A673 (cell line): Measurements from ENCODE around the gene SLC6A20. TPM values are rescaled to one million over a fixed set of nuclear protein-coding genes. Genes with fewer than 3 reads are reported as not detected.
A peak's percentile ranks its signal among the peaks of the same experiment; 100 is the strongest.

Source experiments
- BruUV-seq: library from RNA; stranded (reverse); fragments of 400-500 nt; replicated peaks from 2 replicates; lab custom pipeline; 2021; lab: Mats Ljungman, UMichigan
- CTCF ChIA-PET: fragments of 300-600 bp; sonication (Branson Sonifier 250); formaldehyde crosslinking; loops from one replicate; lab custom pipeline; 2022; ENCODE audit warnings: antibody characterized with exemption; lab: Charles Lee
- POLR2A ChIA-PET: fragments of 300-600 bp; sonication (Branson Sonifier 250); formaldehyde crosslinking; loops from one replicate; lab custom pipeline; 2022; ENCODE audit warnings: antibody characterized with exemption; ENCODE audit not compliant: low non-redundant PET; lab: Charles Lee
- DNase-seq: peaks from one replicate; pipeline ENCODE4 v3.0.0-alpha.2; 2015; ENCODE audit warnings: low spot score
- H3K27ac ChIP-seq: fragments of 200-600 bp; sonication (generic); 2 replicates; pipeline ENCODE4 v1.5.1; 2016; ENCODE audit warnings: mixed run types, low read depth, mild to moderate bottlenecking, mixed read lengths, antibody characterized with exemption, low read length; ENCODE audit not compliant: poor library complexity, severe bottlenecking
- H3K27me3 ChIP-seq: fragments of 200-600 bp; sonication (generic); replicated peaks from 2 replicates; pipeline ENCODE4 v1.6.1; 2017; ENCODE audit warnings: mixed run types, low read depth, mild to moderate bottlenecking, mixed read lengths, antibody characterized with exemption, low read length; ENCODE audit not compliant: insufficient read depth, poor library complexity
- H3K36me3 ChIP-seq: fragments of 200-600 bp; sonication (generic); 2 replicates; pipeline ENCODE4 v1.6.1; 2016; ENCODE audit warnings: mixed run types, mild to moderate bottlenecking, mixed read lengths, antibody characterized with exemption, low read length; ENCODE audit not compliant: insufficient read depth, poor library complexity, severe bottlenecking
- H3K4me1 ChIP-seq: fragments of 200-600 bp; sonication (generic); 2 replicates; pipeline ENCODE4 v1.6.1; 2017; ENCODE audit warnings: mixed run types, mild to moderate bottlenecking, mixed read lengths, antibody characterized with exemption, low read length; ENCODE audit not compliant: insufficient read depth, poor library complexity, severe bottlenecking
- H3K4me3 ChIP-seq: fragments of 200-600 bp; sonication (generic); 2 replicates; pipeline ENCODE4 v1.5.1; 2016; ENCODE audit warnings: low read depth, mixed run types, mild to moderate bottlenecking, mixed read lengths, low read length; ENCODE audit not compliant: poor library complexity, severe bottlenecking
- H3K9me3 ChIP-seq: fragments of 200-600 bp; sonication (generic); 2 replicates; pipeline ENCODE4 v1.6.1; 2016; ENCODE audit warnings: mixed run types, low read depth, mild to moderate bottlenecking, mixed read lengths, antibody characterized with exemption, low read length; ENCODE audit not compliant: poor library complexity, severe bottlenecking
- EZH2 ChIP-seq: fragments of 200-600 bp; sonication (generic); IDR thresholded peaks from 2 replicates; pipeline ENCODE4 v1.6.1; 2017; ENCODE audit warnings: borderline replicate concordance, low read depth, mild to moderate bottlenecking, mixed read lengths, antibody characterized with exemption, low read length; ENCODE audit not compliant: poor library complexity, severe bottlenecking
- intact Hi-C: fragments of 100-400 bp; cut with micrococcal nuclease; formaldehyde crosslinking; loops from one replicate; pipeline ENCODE4 v1.10.0; 2022; ENCODE audit not compliant: unreplicated experiment
- total RNA-seq: library from RNA; stranded (reverse); gene quantifications from 2 replicates; pipeline ENCODE4 v1.2.3, GENCODE V29; 2021
- TF ChIP-seq, protein P1 (sequence below): fragments of 300-800, 200-600 bp; sonication (generic); conservative IDR thresholded peaks from 2 replicates; pipeline ENCODE4 v1.5.1; 2017; ENCODE audit warnings: low read depth, mild to moderate bottlenecking, antibody characterized with exemption, low read length, moderate library complexity, mixed read lengths

Gene SLC6A20
- total RNA-seq, 1 experiment from 2014 or later: not detected

DNA sequence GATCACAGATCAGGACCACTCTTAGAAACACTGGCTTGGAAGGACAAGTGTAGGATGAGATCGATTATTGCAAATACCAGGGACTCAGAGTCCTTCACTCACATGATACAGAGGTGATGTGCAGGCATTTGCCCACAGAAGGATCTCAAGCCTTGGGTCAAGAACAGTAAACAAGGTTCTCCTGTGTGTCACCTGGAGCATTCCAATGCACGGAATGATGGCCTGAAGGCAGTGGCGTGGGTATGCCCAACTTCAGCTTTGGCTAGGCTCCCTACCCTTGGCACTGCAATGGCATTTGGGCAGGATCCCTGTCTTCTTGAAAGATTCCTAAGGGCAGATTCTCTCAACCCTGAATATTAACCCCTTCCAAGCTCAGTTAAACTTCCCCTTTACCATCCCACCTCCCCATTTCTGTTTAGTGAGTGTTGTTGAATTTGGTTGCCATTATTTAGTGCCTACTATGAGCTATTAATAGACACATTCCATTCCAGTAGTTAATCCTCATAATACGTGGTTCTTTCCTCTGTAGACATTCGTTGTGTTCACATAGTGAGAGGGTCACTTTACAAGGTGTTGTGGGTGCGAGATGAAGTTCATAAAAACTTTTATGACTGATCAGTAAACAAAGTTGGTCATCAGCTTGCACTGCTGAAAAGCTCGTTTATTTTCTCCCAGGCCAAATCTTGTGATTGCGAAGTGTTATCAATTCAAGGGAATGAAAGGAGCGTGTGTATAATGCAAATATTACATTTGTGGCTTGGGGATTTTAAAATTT is 46.7 kb upstream of the SLC6A20 start:
- H3K27me3 ChIP-seq: peaks cover 7% of the 10 kb centered on the region
- no peak for DNase-seq
- ChIA-PET POLR2A (no interaction called here), CTCF (no interaction called here)
- intact Hi-C loops: loop anchor here (5.0 kb wide), 1 partner anchor 806 kb away; no protein-coding TSS in a partner anchor
- H3K9me3 ChIP-seq: no peaks in the 10 kb centered on the region
- TF ChIP-seq, protein P1, sequence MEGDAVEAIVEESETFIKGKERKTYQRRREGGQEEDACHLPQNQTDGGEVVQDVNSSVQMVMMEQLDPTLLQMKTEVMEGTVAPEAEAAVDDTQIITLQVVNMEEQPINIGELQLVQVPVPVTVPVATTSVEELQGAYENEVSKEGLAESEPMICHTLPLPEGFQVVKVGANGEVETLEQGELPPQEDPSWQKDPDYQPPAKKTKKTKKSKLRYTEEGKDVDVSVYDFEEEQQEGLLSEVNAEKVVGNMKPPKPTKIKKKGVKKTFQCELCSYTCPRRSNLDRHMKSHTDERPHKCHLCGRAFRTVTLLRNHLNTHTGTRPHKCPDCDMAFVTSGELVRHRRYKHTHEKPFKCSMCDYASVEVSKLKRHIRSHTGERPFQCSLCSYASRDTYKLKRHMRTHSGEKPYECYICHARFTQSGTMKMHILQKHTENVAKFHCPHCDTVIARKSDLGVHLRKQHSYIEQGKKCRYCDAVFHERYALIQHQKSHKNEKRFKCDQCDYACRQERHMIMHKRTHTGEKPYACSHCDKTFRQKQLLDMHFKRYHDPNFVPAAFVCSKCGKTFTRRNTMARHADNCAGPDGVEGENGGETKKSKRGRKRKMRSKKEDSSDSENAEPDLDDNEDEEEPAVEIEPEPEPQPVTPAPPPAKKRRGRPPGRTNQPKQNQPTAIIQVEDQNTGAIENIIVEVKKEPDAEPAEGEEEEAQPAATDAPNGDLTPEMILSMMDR: no peak
- H3K4me3 ChIP-seq: no peak overlapping the region
- no peaks in the 10 kb centered on the region for H3K36me3 ChIP-seq
- no peak overlapping the region for H3K27ac ChIP-seq
- no TSS peak for BruUV-seq
- no peaks in the 10 kb centered on the region for H3K4me1 ChIP-seq

DNA sequence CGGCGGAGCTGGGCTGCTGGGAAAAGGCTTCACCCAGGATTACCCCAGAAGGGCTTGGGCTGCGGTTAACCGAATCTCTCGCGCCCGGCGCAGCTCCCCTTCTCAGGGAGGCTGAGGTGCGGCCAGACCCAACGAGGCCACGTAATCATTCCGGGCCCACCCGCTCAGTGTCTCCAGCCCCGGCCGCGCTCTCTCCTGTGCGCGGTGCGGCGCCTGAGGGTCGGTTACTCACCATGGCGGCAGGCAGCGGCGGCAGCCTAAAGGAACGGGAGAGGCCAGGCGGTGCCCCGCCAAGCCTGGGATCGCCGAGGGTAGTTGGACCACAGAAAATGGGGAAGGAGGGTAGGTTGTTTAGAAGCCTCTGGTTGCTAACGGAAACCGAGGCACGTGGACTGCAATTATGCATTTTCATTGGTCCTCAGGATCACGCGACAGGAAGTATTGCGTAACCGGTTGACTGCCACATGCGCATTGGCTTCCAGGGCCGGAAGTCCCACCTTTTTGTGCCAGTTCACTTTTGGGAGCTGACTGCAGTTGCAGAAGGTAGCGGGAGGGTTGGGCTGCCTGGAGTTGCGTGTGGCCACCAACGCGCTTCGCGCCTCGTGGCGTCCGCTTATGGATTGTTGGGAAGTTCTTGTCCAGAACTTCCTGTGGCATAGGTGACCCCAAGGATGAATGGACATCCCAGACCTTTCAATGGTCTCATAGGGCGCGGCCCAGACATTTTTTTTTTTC is 45.6 kb upstream of the SLC6A20 start, which contains the start of gene LZTFL1:
LZTFL1 (minus strand) TSS at position 363 of the 735 bp plus-strand sequence; CDS start at position 235, 128 bp downstream.
- H3K4me1 ChIP-seq: no peaks in the 10 kb centered on the region
- no peaks in the 10 kb centered on the region for H3K36me3 ChIP-seq
- H3K27ac ChIP-seq: peak within 1 kb of the TSS; percentile 37
- H3K27me3 ChIP-seq: peaks cover 3% of the 10 kb centered on the region
- intact Hi-C loops: loop anchor here (5.0 kb wide), 1 partner anchor 805 kb away; no protein-coding TSS in a partner anchor
- peak; percentile 91 for DNase-seq
- H3K4me3 ChIP-seq: peak within 1 kb of the TSS; percentile 68
- no TSS peak for BruUV-seq
- no peak for TF ChIP-seq EZH2
- TF ChIP-seq, protein P1: no peak
- no peaks in the 10 kb centered on the region for H3K9me3 ChIP-seq
- ChIA-PET POLR2A (interaction anchor here (0.6 kb wide), 1 partner anchor 519 kb away, joined by 3 read pairs; no protein-coding TSS in a partner anchor), CTCF (no interaction called here)

DNA sequence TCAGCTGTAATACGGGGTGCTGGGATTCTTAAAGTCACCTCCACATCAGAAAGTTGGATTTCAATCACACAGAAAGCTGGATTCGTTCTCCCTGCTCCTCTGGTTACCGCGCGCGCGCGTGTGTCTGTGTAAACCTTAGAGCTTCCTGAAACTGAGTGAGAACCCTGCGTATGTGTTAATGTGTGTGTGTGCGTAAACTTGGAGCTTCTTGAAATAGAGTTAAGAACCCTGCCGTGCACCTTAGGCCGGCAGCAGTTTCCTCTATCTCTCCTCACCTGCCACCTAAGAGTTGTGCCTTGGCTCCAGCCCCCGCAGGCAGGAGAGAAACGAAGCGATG is 45.1 kb upstream of the SLC6A20 start:
- BruUV-seq: no TSS peak
- Histone ChIP-seq H3K27me3 (no peaks in the 10 kb centered on the region), H3K4me3 (peak overlapping the region; percentile 68), H3K36me3 (no peaks in the 10 kb centered on the region), H3K4me1 (no peaks in the 10 kb centered on the region), H3K9me3 (no peaks in the 10 kb centered on the region), H3K27ac (peak overlapping the region; percentile 37)
- ChIA-PET CTCF (interaction anchor here (0.5 kb wide), 1 partner anchor 631 kb away, joined by 9 read pairs; no protein-coding TSS in a partner anchor), POLR2A (no interaction called here)
- no peak for DNase-seq
- TF ChIP-seq EZH2: no peak
- TF ChIP-seq, protein P1: no peak
- intact Hi-C loops: loop anchor here (5.0 kb wide), 1 partner anchor 804 kb away; no protein-coding TSS in a partner anchor
